HG02870 (cell line): ENCODE data around the gene MTCH2.

Experiments used
- ATAC-seq: cut with Tn5 transposase; IDR thresholded peaks from one replicate; pipeline ENCODE4 v1.9.1; 2021; ENCODE audit warnings: mild to moderate bottlenecking, moderate library complexity; ENCODE audit not compliant: unreplicated experiment

MTCH2 gene

GRCh38 chr11:47591764-47592163 is 50.6 kb downstream of the MTCH2 start:
- no peak for ATAC-seq

- no peak for ATAC-seq
Measured at GRCh38 chr11:47589977-47590861, 52.1 kb downstream of the MTCH2 start.

- no peak for ATAC-seq
Measured at GRCh38 chr11:47589584-47589976, 52.8 kb downstream of the MTCH2 start.

GRCh38 chr11:47589118-47589517 is 53.2 kb downstream of the MTCH2 start:
- no peak for ATAC-seq

- no peak for ATAC-seq
Measured at GRCh38 chr11:47587723-47588326, 54.5 kb downstream of the MTCH2 start.

GRCh38 chr11:47587039-47587716 is 55.2 kb downstream of the MTCH2 start:
- ATAC-seq: no peak

- no peak for ATAC-seq
Measured at GRCh38 chr11:47586098-47586855, 56.1 kb downstream of the MTCH2 start, which contains the start of gene FAM180B. Gene FAM180B (plus strand): TSS chr11:47586678. CDS start chr11:47586769, 91 bp downstream.

- no peak for ATAC-seq
Measured at GRCh38 chr11:47583844-47584243, 58.5 kb downstream of the MTCH2 start.

- peak; percentile 90 for ATAC-seq
Measured at GRCh38 chr11:47578524-47579494, 63.5 kb downstream of the MTCH2 start, which contains the start of the genes KBTBD4 and NDUFS3. Gene KBTBD4 (minus strand): TSS chr11:47578970. CDS start chr11:47578951, 19 bp downstream. Gene NDUFS3 (plus strand): TSS chr11:47579074. CDS start chr11:47579092, 18 bp downstream.

- ATAC-seq: no peak
Measured at GRCh38 chr11:47577460-47578041, 64.8 kb downstream of the MTCH2 start.

- ATAC-seq: no peak
Measured at GRCh38 chr11:47573321-47573720, 69.0 kb downstream of the MTCH2 start.

GRCh38 chr11:47572715-47573255 is 69.6 kb downstream of the MTCH2 start:
- ATAC-seq: no peak

GRCh38 chr11:47571895-47572294 is 70.5 kb downstream of the MTCH2 start:
- no peak for ATAC-seq

- no peak for ATAC-seq
Measured at GRCh38 chr11:47571357-47571729, 71.0 kb downstream of the MTCH2 start.

GRCh38 chr11:47570651-47571356 is 71.6 kb downstream of the MTCH2 start:
- no peak for ATAC-seq

- ATAC-seq: no peak
Measured at GRCh38 chr11:47569646-47570045, 72.7 kb downstream of the MTCH2 start.
